A549 (cell line): ENCODE data around the gene FXN. TPM values are rescaled to one million over a fixed set of nuclear protein-coding genes. Genes with fewer than 3 reads are reported as not detected.

ENCODE experiments used
- ATAC-seq, 2 experiments: fragments of 200-7000 bp in 1 of 2; fragments of >200 bp in 1 of 2; cut with Nextera tagmentation in 1 of 2; cut with Tn5 transposase in 1 of 2; 3 replicates each; pipeline versions ENCODE4 v1.8.0 to v1.9.1; 2018 to 2020; ENCODE audit warnings: mild to moderate bottlenecking in 1 of 2, moderate library complexity in 1 of 2
- CTCF ChIA-PET: fragments of 300-600 bp; sonication (Branson Sonifier 250); formaldehyde crosslinking; extraction: SDS; loops from one replicate; lab custom pipeline; 2021; ENCODE audit warnings: antibody characterized with exemption, inconsistent platforms; lab: Yijun Ruan, JAX
- POLR2A ChIA-PET: fragments of 350-600 bp; formaldehyde crosslinking; extraction: SDS; loops from one replicate; lab custom pipeline; 2021; ENCODE audit warnings: antibody characterized with exemption, inconsistent platforms; lab: Yijun Ruan, JAX
- DNase-seq, 2 experiments: peaks; one replicate each; pipeline versions ENCODE4 v3.0.0 to v3.0.0-alpha.2; 2011 to 2016; ENCODE audit warnings: low read depth in 1 of 2, low spot score in 1 of 2
- FAIRE-seq: peaks from 2 replicates; lab custom pipeline; 2011; peaks lifted over from hg19 to GRCh38; lab: Jason Lieb, UNC
- H3K27ac ChIP-seq, 2 experiments: fragments of >200 bp; sonication (Bioruptor Twin); formaldehyde crosslinking; 3 replicates each; pipeline ENCODE4 v1.5.1; 2016 to 2017
- H3K4me1 ChIP-seq: fragments of >200 bp; sonication (Bioruptor Twin); formaldehyde crosslinking; 3 replicates; pipeline ENCODE4 v1.6.1; 2016
- H3K4me2 ChIP-seq: fragments of >200 bp; sonication (Bioruptor Twin); formaldehyde crosslinking; 3 replicates; pipeline ENCODE4 v1.6.1; 2016
- H3K4me3 ChIP-seq: fragments of >200 bp; sonication (Bioruptor Twin); formaldehyde crosslinking; 3 replicates; pipeline ENCODE4 v1.5.1; 2016
- H3K9me3 ChIP-seq: fragments of >200 bp; sonication (Bioruptor Twin); formaldehyde crosslinking; 3 replicates; pipeline ENCODE4 v1.6.1; 2016
- BHLHE40 ChIP-seq: IDR thresholded peaks from 2 replicates; pipeline ENCODE4 v1.6.1; 2012; ENCODE audit warnings: low read depth, low read length, inconsistent platforms
- CBX2 ChIP-seq: fragments of 200-600 bp; sonication (generic); IDR thresholded peaks from 2 replicates; pipeline ENCODE4 v1.6.1; 2016; ENCODE audit warnings: low read depth, mild to moderate bottlenecking, borderline replicate concordance
- CHD2 ChIP-seq: fragments of 150-350 bp; IDR thresholded peaks from 2 replicates; pipeline ENCODE4 v1.6.1; 2014; ENCODE audit warnings: low read length; ENCODE audit not compliant: partially characterized antibody
- CHD4 ChIP-seq: fragments of 200-600 bp; sonication (generic); IDR thresholded peaks from 2 replicates; pipeline ENCODE4 v1.6.1; 2016; ENCODE audit warnings: antibody characterized with exemption, mild to moderate bottlenecking, borderline replicate concordance
- EHMT2 ChIP-seq: fragments of 200-600 bp; sonication (generic); IDR thresholded peaks from 2 replicates; pipeline ENCODE4 v1.6.1; 2016; ENCODE audit warnings: antibody characterized with exemption, low read depth, mild to moderate bottlenecking, moderate library complexity
- EP300 ChIP-seq, 2 experiments: fragments of >200 bp; sonication (Bioruptor Twin); formaldehyde crosslinking; IDR thresholded peaks; 2 replicates in 1 of 2; 3 replicates in 1 of 2; pipeline ENCODE4 v1.6.1; 2016 to 2017
- FOSL2 ChIP-seq, 2 experiments: fragments of 450-650 bp in 1 of 2; fragments of >200 bp in 1 of 2; sonication (Bioruptor Twin) in 1 of 2; formaldehyde crosslinking; IDR thresholded peaks; 2 replicates each; pipeline versions ENCODE4 v1.5.0 to v1.6.1; 2016 to 2020; ENCODE audit warnings: mild to moderate bottlenecking in 1 of 2, moderate library complexity in 1 of 2
- GATA3 ChIP-seq: IDR thresholded peaks from 2 replicates; pipeline ENCODE4 v1.6.1; 2012; ENCODE audit warnings: borderline replicate concordance
- HEYL ChIP-seq: fragments of 250-450 bp; sonication (Bioruptor Pico); IDR thresholded peaks from 2 replicates; pipeline ENCODE4 v1.8.0; 2021; ENCODE audit warnings: mild to moderate bottlenecking, moderate library complexity
- HOXA7 ChIP-seq: fragments of 250-450 bp; sonication (Bioruptor Pico); IDR thresholded peaks from 2 replicates; pipeline ENCODE4 v1.5.0; 2020; ENCODE audit warnings: mild to moderate bottlenecking, moderate library complexity
- HOXB13 ChIP-seq: fragments of 250-450 bp; sonication (Bioruptor Pico); IDR thresholded peaks from 2 replicates; pipeline ENCODE4 v1.5.0; 2020; ENCODE audit warnings: low read depth, mild to moderate bottlenecking, moderate library complexity
- KDM1A ChIP-seq: fragments of 200-600 bp; sonication (generic); IDR thresholded peaks from 2 replicates; pipeline ENCODE4 v1.6.1; 2016; ENCODE audit warnings: low read depth, mild to moderate bottlenecking
- MAFK ChIP-seq: fragments of 450-650 bp; IDR thresholded peaks from 2 replicates; pipeline ENCODE4 v1.6.1; 2014; ENCODE audit not compliant: partially characterized antibody
- MAZ ChIP-seq: fragments of 150-350 bp; IDR thresholded peaks from 2 replicates; pipeline ENCODE4 v1.6.1; 2014; ENCODE audit warnings: antibody characterized with exemption, low read depth, low read length, borderline replicate concordance
- NFE2L2 ChIP-seq: fragments of 150-350 bp; conservative IDR thresholded peaks from 2 replicates; pipeline ENCODE4 v1.6.1; 2014; ENCODE audit warnings: low read length
- RARB ChIP-seq: fragments of 250-450 bp; sonication (Bioruptor Pico); IDR thresholded peaks from 2 replicates; pipeline ENCODE4 v1.8.0; 2021; ENCODE audit warnings: mild to moderate bottlenecking, moderate library complexity
- ZNF302 ChIP-seq: fragments of 250-450 bp; sonication (Bioruptor Pico); IDR thresholded peaks from 2 replicates; pipeline ENCODE4 v1.9.0; 2021; ENCODE audit warnings: inconsistent platforms, mild to moderate bottlenecking, moderate library complexity
- WGBS: methylation state at CpG from one replicate; pipeline ENCODE4 v1.1.6; 2017; ENCODE audit errors: missing lambda C conversion rate; 5-methylcytosine and 5-hydroxymethylcytosine counted together
- polyA plus RNA-seq, 4 experiments: library from polyadenylated mRNA; depleted of rRNA in 3 of 4; stranded (reverse); fragments of >200 nt; fragmentation: RNase III in 1 of 4; extraction: RNeasy Plus Mini Kit Qiagen cat#74134 plus additional on column Dnase treatment in 1 of 4; gene quantifications; 2 replicates in 3 of 4; 3 replicates in 1 of 4; pipeline ENCODE4 v1.2.3, GENCODE V29; 2011 to 2017
- TF ChIP-seq, protein P1 (sequence below): IDR thresholded peaks from 2 replicates; pipeline ENCODE4 v1.6.1; 2012
- TF ChIP-seq, protein P2 (sequence below): fragments of 450-650 bp; IDR thresholded peaks from 2 replicates; pipeline ENCODE4 v1.6.1; 2014; ENCODE audit warnings: antibody characterized with exemption

Gene FXN
- polyA plus RNA-seq, 2 of the 4 experiments (the other 2 are of a cell fraction), result 22.5 to 26.0 TPM

DNA sequence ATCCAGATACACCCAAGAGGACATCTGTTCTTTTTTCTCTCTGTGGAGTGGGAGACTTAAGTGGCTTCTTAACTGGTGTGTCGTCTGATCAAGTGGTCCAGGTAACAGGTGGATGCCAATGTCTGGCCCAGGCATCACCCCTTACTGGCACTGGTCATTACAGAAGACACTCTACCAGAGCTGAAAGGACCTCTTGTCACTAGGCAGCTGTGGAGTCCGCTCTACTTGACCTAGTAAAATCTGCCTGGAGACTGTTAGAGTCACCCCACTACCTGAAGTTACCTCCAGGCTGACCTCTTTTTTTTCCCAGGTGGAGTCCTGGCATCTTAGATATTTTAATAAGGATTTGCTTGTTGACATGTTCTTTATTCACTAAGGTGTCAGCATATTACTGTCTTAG is 22.5 kb downstream of the FXN start:
- POLR2A ChIA-PET, result no interaction called here
- no peak for DNase-seq

DNA sequence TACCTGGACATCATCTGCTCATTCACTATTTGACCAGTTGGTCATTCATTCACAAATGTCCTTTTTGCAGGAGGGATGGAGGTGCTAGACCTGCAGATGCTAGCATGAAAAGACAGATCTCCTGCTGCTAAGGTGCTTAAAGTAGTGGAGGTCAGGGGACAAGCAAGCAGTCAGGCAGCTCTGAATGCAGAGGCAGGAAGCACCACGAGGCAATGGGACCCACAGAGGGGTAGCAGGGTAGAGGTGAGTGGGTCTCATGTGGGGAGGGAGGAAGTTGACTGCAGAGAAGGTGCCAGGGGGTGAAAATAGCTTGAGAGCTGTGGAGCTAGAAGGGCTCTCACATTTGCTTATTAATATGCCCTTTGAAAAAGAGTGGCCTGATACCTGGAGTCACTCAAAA is 25.2 kb downstream of the FXN start:
- 53% methylated on average over 1 of the region's 1 CpG for WGBS
- no peak overlapping the region for H3K4me2 ChIP-seq
- no peak for TF ChIP-seq GATA3
- no peak for TF ChIP-seq RARB
- no peak for TF ChIP-seq MAZ
- TF ChIP-seq HOXB13 (CRISPR knock-in tag), result no peak
- no peaks in the 10 kb centered on the region for H3K4me1 ChIP-seq
- DNase-seq (no peak), ATAC-seq (no peak), FAIRE-seq (no peak)
- ChIA-PET POLR2A (no interaction called here), CTCF (interaction anchor here (3.5 kb wide), 1 partner anchor 134 kb away, joined by 20 read pairs; no protein-coding TSS in a partner anchor)
- H3K27ac ChIP-seq, result no peak overlapping the region
- H3K9me3 ChIP-seq, result no peaks in the 10 kb centered on the region
- H3K4me3 ChIP-seq, result no peak overlapping the region

More for the DNA sequence above, 22.5 kb downstream of the FXN start:
- no peak overlapping the region for H3K4me3 ChIP-seq
- no peak for ATAC-seq
- H3K4me2 ChIP-seq, result no peak overlapping the region
- CTCF ChIA-PET, result interaction anchor here (0.8 to 9.8 kb wide), 2 partner anchors 22 to 137 kb away, joined by 4 to 237 read pairs; no protein-coding TSS in a partner anchor
- 100% methylated on average over 2 of the region's 2 CpGs for WGBS
- no peak for FAIRE-seq
- no peaks in the 10 kb centered on the region for H3K4me1 ChIP-seq
- no peak overlapping the region for H3K27ac ChIP-seq
- no peaks in the 10 kb centered on the region for H3K9me3 ChIP-seq
- no peak for TF ChIP-seq EHMT2
- TF ChIP-seq KDM1A, result no peak
- no peak for TF ChIP-seq CHD4
- no peak for TF ChIP-seq HOXA7 (CRISPR knock-in tag)
- no peak for TF ChIP-seq NFE2L2
- no peak for TF ChIP-seq EP300 (IDR thresholded peaks at IDR 0.05)
- no peak for TF ChIP-seq ZNF302 (CRISPR knock-in tag)
- TF ChIP-seq MAFK, result no peak

DNA sequence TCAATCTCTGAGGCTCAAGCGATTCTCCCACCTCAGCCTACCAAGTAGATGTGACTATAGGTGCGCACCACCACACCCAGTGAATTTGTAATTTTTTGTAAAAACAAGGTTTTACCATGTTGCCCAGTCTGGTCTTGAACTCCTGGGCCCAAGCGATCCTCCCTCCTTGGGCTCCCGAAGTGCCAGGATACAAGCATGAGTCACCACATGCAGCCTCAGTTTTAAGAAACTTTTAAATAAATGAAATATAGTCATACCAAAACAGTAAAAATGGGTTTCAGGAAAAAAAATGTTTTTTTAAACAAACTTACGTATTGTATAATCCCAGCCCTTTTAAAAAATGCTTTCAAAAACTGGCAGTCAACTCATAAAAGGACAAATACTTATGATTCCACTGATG is 26.6 kb downstream of the FXN start:
- DNase-seq (no peak), FAIRE-seq (no peak), ATAC-seq (no peak)
- no peaks in the 10 kb centered on the region for H3K4me1 ChIP-seq
- no peaks in the 10 kb centered on the region for H3K9me3 ChIP-seq
- WGBS, result 93% methylated on average over 5 of the region's 5 CpGs
- no peak overlapping the region for H3K4me2 ChIP-seq
- TF ChIP-seq FOSL2 (IDR thresholded peaks at IDR 0.05) (no peak), FOSL2 (CRISPR knock-in tag; IDR thresholded peaks at IDR 0.05) (peak; percentile 15; the same call in 1 of the 2 replicates), CBX2 (no peak)
- no peak overlapping the region for H3K4me3 ChIP-seq
- ChIA-PET CTCF (interaction anchor here (3.5 kb wide), 1 partner anchor 132 kb away, joined by 20 read pairs; no protein-coding TSS in a partner anchor), POLR2A (no interaction called here)
- H3K27ac ChIP-seq, result no peak overlapping the region

DNA sequence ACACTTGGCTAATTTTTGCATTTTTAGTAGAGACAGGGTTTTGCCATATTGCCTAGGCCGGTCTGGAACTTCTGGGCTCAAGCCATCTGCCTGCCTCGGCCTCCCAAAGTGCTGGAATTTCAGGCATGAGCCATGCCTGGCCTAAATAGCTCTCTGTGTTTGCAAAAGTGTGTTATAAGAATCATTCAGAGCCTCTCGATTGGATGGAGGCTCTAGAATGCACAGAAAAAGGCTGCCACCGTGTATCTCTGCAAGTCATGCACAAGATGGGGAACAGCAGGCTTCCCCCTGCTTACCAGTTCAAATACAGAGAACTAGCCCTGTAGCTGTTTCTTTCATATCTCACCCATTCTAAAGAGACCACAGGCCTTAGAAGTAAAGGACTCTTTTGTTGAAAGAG is 28.3 kb downstream of the FXN start:
- ATAC-seq, result no peak
- DNase-seq, result no peak
- Histone ChIP-seq H3K27ac (no peak overlapping the region), H3K4me3 (no peak overlapping the region), H3K4me1 (no peaks in the 10 kb centered on the region), H3K4me2 (no peak overlapping the region), H3K9me3 (no peaks in the 10 kb centered on the region)
- POLR2A ChIA-PET, result no interaction called here
- FAIRE-seq, result no peak
- CTCF ChIA-PET, result interaction anchor here (0.6 to 2.4 kb wide), 4 partner anchors 10 to 50 kb away, joined by 4 to 9 read pairs (median 5); partner anchors contain the start of gene FXN
- TF ChIP-seq, protein P1, sequence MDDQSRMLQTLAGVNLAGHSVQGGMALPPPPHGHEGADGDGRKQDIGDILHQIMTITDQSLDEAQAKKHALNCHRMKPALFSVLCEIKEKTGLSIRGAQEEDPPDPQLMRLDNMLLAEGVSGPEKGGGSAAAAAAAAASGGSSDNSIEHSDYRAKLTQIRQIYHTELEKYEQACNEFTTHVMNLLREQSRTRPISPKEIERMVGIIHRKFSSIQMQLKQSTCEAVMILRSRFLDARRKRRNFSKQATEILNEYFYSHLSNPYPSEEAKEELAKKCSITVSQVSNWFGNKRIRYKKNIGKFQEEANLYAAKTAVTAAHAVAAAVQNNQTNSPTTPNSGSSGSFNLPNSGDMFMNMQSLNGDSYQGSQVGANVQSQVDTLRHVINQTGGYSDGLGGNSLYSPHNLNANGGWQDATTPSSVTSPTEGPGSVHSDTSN, result no peak
- no peak for TF ChIP-seq EP300 (IDR thresholded peaks at IDR 0.05)
- TF ChIP-seq BHLHE40, result no peak
- TF ChIP-seq HEYL (CRISPR knock-in tag), result no peak
- no peak for TF ChIP-seq NFE2L2
- TF ChIP-seq, protein P2, sequence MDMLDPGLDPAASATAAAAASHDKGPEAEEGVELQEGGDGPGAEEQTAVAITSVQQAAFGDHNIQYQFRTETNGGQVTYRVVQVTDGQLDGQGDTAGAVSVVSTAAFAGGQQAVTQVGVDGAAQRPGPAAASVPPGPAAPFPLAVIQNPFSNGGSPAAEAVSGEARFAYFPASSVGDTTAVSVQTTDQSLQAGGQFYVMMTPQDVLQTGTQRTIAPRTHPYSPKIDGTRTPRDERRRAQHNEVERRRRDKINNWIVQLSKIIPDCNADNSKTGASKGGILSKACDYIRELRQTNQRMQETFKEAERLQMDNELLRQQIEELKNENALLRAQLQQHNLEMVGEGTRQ, result no peak
- no peak for TF ChIP-seq CHD2
- WGBS, result 77% methylated on average over 4 of the region's 4 CpGs
